Activated CD8-positive, alpha-beta T cell treated with anti-CD3 and anti-CD28 coated beads for 36 hours (primary cell): Measurements from ENCODE around the gene PRKN. TPM values are rescaled to one million over a fixed set of nuclear protein-coding genes. Genes with fewer than 3 reads are reported as not detected.
"Not testable (repeated sequence)": the region's sequence is repeated elsewhere in the genome, so short reads cannot be mapped to it uniquely, and the experiment has no call there.

Experiments
- ATAC-seq: fragments of 200-7000 bp; cut with Tn5 transposase; one replicate; pipeline ENCODE4 v1.10.0; 2021; ENCODE audit warnings: mild to moderate bottlenecking, moderate library complexity
- CTCF ChIA-PET: fragments of 350-600 bp; sonication (Branson Sonifier 250); formaldehyde crosslinking; loops from one replicate; lab custom pipeline; 2021; ENCODE audit warnings: antibody characterized with exemption; lab: Charles Lee
- POLR2A ChIA-PET: fragments of 350-600 bp; sonication (Branson Sonifier 250); formaldehyde crosslinking; loops from one replicate; lab custom pipeline; 2021; ENCODE audit warnings: antibody characterized with exemption; lab: Charles Lee
- DNase-seq: peaks from one replicate; pipeline ENCODE4 v3.0.0-alpha.2; 2020
- H3K27ac Mint-ChIP-seq: one replicate; pipeline ENCODE4 v1.8.0; 2021; ENCODE audit warnings: mild to moderate bottlenecking, mixed read lengths
- H3K27me3 Mint-ChIP-seq: one replicate; pipeline ENCODE4 v1.8.0; 2021; ENCODE audit warnings: mixed read lengths
- H3K36me3 Mint-ChIP-seq: one replicate; pipeline ENCODE4 v1.8.0; 2021; ENCODE audit warnings: low read depth, mixed read lengths
- H3K4me1 Mint-ChIP-seq: one replicate; pipeline ENCODE4 v1.8.0; 2021; ENCODE audit warnings: low read depth, mixed read lengths
- H3K4me3 Mint-ChIP-seq: one replicate; pipeline ENCODE4 v1.8.0; 2021; ENCODE audit warnings: mild to moderate bottlenecking, moderate library complexity, mixed read lengths
- H3K9me3 Mint-ChIP-seq: one replicate; pipeline ENCODE4 v1.8.0; 2021; ENCODE audit warnings: mixed read lengths
- intact Hi-C: fragments of 100-400 bp; cut with micrococcal nuclease; formaldehyde crosslinking; loops from one replicate; pipeline ENCODE4 v1.10.0; 2022
- total RNA-seq, 2 experiments: library from RNA; stranded (reverse); gene quantifications; one replicate each; pipeline ENCODE4 v1.2.3, GENCODE V29; 2021
- TF ChIP-seq, protein P1 (sequence below): fragments of 200-600 bp; IDR thresholded peaks from one replicate; pipeline ENCODE4 v1.8.0; 2022; ENCODE audit warnings: antibody characterized with exemption, mild to moderate bottlenecking

PRKN gene
- total RNA-seq, 2 experiments from 2014 or later: 1.2 to 1.4 TPM

DNA sequence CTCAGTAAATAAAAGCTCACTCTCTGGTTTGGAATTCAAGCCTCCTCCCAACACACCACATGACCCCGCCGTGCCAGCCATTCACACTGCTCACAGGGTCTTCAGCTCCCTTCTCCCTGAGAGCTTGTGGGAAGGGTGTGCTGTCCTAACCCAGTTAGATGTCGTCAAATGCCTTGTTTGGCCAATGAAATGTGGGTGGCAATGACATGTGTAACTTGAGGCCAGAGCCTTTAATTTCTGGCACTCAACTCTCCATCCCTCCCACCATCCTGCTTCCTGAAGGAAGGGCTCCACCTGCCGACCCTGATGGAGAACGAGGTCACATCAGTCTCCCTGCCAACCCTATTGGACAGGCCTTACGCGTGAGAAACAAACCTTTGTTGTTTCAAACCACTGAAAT, 1229.2 kb downstream of the PRKN start:
- CTCF ChIA-PET: interaction anchor here (0.7 to 1.5 kb wide), 6 partner anchors 40 to 128 kb away, joined by 3 to 5 read pairs (median 4); no protein-coding TSS in a partner anchor
- intact Hi-C loops: no loop called here

DNA sequence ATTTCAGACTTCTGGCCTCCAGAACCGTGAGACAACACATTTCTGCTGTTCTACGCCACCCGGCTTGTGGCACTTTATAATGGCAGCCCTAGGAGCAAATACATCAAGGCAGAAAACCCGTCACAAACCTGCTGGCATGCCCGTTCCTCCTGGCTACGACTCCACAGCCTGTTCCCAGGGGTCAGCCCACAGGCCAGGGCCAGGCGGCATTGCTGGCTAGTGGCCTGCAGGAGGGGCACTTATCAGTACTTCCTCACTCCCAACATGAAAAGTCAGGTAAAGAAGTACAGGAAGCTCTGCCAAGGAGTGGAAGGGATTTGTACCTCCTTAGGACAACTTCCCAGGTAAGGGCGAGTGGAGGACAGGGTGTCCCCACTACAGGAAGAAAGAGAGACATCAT, 1230.6 kb downstream of the PRKN start:
- peaks cover 1% of the 10 kb centered on the region for H3K27me3 Mint-ChIP-seq
- intact Hi-C loops: no loop called here
- POLR2A ChIA-PET: no interaction called here

More for the DNA sequence above, 1229.2 kb downstream of the PRKN start:
- Mint-ChIP-seq H3K27ac (no peak overlapping the region), H3K4me3 (no peak overlapping the region), H3K4me1 (no peaks in the 10 kb centered on the region), H3K36me3 (no peaks in the 10 kb centered on the region), H3K27me3 (peaks cover 2% of the 10 kb centered on the region), H3K9me3 (no peaks in the 10 kb centered on the region)
- POLR2A ChIA-PET: no interaction called here
- DNase-seq (no peak), ATAC-seq (no peak)
- TF ChIP-seq, protein P1, sequence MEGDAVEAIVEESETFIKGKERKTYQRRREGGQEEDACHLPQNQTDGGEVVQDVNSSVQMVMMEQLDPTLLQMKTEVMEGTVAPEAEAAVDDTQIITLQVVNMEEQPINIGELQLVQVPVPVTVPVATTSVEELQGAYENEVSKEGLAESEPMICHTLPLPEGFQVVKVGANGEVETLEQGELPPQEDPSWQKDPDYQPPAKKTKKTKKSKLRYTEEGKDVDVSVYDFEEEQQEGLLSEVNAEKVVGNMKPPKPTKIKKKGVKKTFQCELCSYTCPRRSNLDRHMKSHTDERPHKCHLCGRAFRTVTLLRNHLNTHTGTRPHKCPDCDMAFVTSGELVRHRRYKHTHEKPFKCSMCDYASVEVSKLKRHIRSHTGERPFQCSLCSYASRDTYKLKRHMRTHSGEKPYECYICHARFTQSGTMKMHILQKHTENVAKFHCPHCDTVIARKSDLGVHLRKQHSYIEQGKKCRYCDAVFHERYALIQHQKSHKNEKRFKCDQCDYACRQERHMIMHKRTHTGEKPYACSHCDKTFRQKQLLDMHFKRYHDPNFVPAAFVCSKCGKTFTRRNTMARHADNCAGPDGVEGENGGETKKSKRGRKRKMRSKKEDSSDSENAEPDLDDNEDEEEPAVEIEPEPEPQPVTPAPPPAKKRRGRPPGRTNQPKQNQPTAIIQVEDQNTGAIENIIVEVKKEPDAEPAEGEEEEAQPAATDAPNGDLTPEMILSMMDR: no peak

DNA sequence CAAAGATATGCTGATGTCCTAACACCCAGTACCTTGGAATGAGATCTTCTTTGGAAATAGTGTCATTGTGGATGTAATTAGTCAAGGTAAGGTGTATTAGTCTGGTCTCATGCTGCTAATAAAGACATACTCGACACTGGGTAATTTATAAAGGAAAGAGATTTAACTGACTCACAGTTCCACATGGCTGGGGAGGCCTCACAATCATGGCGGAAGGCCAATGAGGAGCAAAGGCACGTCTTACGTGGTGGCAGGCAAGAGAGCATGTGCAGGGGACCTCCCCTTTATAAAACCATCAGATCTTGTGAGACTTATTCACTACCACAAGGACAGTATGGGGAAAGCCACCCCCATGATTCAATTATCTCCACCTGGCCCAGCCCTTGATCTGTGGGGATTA, 1231.3 kb downstream of the PRKN start:
- POLR2A ChIA-PET, ATAC-seq, DNase-seq, H3K4me1 Mint-ChIP-seq, H3K27me3 Mint-ChIP-seq, H3K36me3 Mint-ChIP-seq, H3K27ac Mint-ChIP-seq, H3K9me3 Mint-ChIP-seq, CTCF ChIA-PET, intact Hi-C loops, H3K4me3 Mint-ChIP-seq: not testable (repeated sequence)

More for the DNA sequence above, 1230.6 kb downstream of the PRKN start:
- no peak overlapping the region for H3K27ac Mint-ChIP-seq
- H3K4me1 Mint-ChIP-seq: no peaks in the 10 kb centered on the region
- H3K4me3 Mint-ChIP-seq: no peak overlapping the region
- no peaks in the 10 kb centered on the region for H3K9me3 Mint-ChIP-seq
- TF ChIP-seq, protein P1: no peak
- DNase-seq: no peak
- ATAC-seq: no peak
- no peaks in the 10 kb centered on the region for H3K36me3 Mint-ChIP-seq
- CTCF ChIA-PET: interaction anchor here (1.5 kb wide), 2 partner anchors 79 to 104 kb away, joined by 4 to 5 read pairs; no protein-coding TSS in a partner anchor

DNA sequence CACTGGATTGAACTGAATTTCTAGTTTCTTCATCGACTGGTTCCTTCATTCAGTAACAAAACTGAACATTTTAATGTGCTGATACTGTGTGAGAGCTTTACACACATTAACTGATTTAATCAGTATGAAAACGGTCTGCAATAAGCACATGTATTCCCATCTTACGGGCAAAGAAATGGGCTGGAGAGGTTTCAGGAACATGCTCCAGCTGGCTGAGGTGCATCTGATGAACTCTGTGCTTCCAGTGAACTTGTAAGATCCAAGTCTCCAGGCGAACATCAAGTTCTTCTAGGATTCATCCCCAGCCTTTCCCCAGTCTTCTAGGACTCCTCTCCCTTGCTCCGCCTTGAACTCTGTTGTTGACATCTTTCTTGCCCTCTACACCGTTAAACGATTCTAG, 1233.0 kb downstream of the PRKN start:
- Mint-ChIP-seq H3K4me1 (no peaks in the 10 kb centered on the region), H3K27me3 (peaks cover 1% of the 10 kb centered on the region), H3K4me3 (no peak overlapping the region), H3K9me3 (peaks cover 2% of the 10 kb centered on the region), H3K36me3 (no peaks in the 10 kb centered on the region), H3K27ac (no peak overlapping the region)
- intact Hi-C loops: no loop called here
- ChIA-PET POLR2A (no interaction called here), CTCF (no interaction called here)
- TF ChIP-seq, protein P1: no peak
- no peak for ATAC-seq
- DNase-seq: no peak

DNA sequence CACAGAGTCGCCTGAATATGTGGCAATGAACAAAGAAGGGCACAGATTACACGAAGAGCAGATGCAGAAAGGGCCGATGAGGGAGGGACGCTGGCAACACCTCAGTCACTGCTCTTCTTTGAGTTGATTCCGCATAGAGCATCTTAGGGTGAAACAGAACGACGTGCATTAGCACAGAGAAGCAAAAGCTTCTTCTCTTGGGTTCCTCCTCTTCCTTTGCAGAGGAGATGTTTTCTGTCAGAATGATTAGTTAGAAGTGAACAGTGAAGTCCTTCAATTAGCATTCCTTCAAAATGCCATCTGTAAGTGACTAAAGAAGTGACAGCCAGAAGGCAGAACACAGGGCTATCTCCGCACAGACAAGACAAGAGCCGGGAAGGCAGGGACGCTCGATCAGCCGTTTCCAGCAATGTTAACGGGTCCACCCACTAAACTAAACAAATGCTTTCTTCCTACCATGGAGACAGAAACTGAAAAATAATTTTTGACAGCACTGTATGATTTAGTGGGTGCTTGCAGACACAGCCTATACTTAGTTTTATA, 1233.9 kb downstream of the PRKN start:
- peaks cover 2% of the 10 kb centered on the region for H3K9me3 Mint-ChIP-seq
- H3K4me3 Mint-ChIP-seq: no peak overlapping the region
- no peaks in the 10 kb centered on the region for H3K36me3 Mint-ChIP-seq
- ChIA-PET CTCF (interaction anchor here (1.0 kb wide), 1 partner anchor 75 kb away, joined by 3 read pairs; no protein-coding TSS in a partner anchor), POLR2A (no interaction called here)
- intact Hi-C loops: no loop called here
- H3K27me3 Mint-ChIP-seq: peaks cover 1% of the 10 kb centered on the region
- H3K4me1 Mint-ChIP-seq: no peaks in the 10 kb centered on the region
- TF ChIP-seq, protein P1: no peak
- H3K27ac Mint-ChIP-seq: no peak overlapping the region
- ATAC-seq (no peak), DNase-seq (no peak)
